Measurements from ENCODE around the gene OGFOD2.

DNA sequence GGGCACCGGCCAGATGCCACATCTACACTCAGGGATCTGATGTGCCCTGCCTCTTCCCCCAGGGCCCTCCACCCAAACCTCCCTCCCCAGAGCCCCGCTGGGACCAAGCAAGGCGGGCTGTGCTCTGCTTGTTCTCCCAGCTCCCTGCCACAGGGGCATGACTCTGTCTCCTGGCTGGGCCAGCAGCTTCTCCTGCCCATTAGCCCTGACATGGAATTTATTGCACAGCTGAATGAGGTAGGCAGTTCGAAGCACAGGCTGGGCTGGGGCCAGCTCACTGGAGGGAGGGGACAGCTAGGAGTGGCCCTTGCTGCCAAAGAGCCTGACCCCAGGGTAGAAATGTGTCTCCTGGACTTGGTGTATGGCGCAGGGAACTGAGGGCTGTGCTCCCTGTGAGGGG, 47.8 kb downstream of the OGFOD2 start:
- TF ChIP-seq, protein P1, sequence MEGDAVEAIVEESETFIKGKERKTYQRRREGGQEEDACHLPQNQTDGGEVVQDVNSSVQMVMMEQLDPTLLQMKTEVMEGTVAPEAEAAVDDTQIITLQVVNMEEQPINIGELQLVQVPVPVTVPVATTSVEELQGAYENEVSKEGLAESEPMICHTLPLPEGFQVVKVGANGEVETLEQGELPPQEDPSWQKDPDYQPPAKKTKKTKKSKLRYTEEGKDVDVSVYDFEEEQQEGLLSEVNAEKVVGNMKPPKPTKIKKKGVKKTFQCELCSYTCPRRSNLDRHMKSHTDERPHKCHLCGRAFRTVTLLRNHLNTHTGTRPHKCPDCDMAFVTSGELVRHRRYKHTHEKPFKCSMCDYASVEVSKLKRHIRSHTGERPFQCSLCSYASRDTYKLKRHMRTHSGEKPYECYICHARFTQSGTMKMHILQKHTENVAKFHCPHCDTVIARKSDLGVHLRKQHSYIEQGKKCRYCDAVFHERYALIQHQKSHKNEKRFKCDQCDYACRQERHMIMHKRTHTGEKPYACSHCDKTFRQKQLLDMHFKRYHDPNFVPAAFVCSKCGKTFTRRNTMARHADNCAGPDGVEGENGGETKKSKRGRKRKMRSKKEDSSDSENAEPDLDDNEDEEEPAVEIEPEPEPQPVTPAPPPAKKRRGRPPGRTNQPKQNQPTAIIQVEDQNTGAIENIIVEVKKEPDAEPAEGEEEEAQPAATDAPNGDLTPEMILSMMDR (IDR thresholded peaks at IDR 0.05) = no peak
- TF ChIP-seq POLR2A (IDR thresholded peaks at IDR 0.05) = no peak
